GM19395 (cell line): Measurements from ENCODE around the gene SLC35A2.
"Not testable (repeated sequence)": the region's sequence is repeated elsewhere in the genome, so short reads cannot be mapped to it uniquely, and the experiment has no call there.

ENCODE experiments used
- ATAC-seq: cut with Tn5 transposase; IDR thresholded peaks from one replicate; pipeline ENCODE4 v1.9.1; 2021; ENCODE audit warnings: mild to moderate bottlenecking, moderate library complexity; ENCODE audit not compliant: unreplicated experiment

The SLC35A2 gene

DNA sequence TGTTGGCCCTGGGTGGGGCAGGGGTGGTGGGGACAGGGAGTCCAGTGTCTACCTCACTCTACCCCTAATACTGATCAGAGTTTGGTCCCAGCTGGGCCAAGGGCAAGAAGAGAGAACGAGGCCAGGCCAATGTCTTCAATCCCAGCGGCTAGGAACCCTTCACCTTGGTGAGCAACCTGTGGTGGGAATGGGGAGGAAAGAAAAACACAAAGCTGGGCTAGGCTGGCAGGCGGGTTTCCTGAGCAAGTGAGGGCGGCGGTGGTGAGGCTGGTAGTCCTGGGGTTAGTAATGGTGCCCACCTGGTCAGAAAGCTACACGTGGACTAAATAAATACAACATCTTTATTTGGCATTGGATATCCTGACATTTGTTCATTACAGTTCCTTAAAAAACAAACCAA, 8.2 kb downstream of the SLC35A2 start:
- no peak for ATAC-seq

DNA sequence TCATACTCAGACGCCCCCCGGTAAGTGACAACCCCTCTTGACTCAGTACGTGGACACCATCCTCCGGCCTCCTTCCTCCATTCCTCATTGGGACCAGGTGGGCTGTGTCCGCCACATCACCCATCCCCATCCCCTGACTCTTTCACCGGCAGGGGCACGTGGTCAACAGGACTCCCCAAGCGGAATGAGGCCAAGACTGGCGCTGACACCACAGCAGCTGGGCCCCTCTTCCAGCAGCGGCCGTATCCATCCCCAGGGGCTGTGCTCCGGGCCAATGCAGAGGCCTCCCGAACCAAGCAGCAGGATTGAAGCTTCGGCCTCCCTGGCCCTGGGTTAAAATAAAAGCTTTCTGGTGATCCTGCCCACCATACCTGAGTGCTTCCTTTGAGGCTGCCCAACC, 8.7 kb downstream of the SLC35A2 start:
- ATAC-seq: no peak

DNA sequence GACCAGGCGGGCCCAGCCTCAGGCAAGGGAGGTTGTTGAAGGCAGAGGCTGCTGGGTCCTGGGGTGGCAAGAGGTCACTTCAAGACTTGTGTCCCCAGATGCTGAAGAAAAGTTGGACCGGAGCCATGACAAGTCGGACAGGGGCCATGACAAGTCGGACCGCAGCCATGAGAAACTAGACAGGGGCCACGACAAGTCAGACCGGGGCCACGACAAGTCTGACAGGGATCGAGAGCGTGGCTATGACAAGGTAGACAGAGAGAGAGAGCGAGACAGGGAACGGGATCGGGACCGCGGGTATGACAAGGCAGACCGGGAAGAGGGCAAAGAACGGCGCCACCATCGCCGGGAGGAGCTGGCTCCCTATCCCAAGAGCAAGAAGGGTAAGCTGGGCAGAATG, 9.3 kb downstream of the SLC35A2 start:
- no peak for ATAC-seq

DNA sequence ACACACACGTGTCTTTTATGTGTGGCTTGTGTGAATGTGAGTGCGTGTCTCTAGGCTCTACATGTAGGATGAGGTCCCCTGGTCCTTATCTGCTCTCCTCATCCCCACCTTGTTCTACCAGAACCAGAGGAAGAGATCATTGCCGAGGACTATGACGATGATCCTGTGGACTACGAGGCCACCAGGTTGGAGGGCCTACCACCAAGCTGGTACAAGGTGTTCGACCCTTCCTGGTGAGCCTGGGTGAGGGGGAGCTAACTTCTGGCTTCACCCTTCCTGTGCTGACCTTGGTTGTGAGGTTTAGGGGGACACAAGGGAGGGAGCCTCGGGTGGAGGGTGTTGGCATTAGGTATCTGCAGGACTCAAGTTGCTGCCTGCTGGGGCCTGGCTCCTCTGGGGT, 10.4 kb downstream of the SLC35A2 start:
- ATAC-seq: no peak

DNA sequence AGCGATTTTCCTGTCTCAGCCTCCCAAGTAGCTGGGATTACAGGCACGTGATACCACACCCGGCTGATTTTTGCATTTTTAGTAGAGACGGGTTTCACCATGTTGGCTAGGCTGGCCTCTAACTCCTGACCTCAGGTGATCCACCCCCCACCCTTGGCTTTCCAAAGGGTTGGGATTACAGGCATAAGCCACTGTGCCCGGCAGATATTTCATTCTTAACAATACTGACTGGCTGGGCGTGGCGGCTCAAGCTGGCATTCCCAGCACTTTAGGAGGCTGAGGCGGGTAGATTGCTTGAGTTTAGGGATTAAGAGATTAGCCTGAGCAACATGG, 12.4 kb downstream of the SLC35A2 start:
- ATAC-seq: no peak

DNA sequence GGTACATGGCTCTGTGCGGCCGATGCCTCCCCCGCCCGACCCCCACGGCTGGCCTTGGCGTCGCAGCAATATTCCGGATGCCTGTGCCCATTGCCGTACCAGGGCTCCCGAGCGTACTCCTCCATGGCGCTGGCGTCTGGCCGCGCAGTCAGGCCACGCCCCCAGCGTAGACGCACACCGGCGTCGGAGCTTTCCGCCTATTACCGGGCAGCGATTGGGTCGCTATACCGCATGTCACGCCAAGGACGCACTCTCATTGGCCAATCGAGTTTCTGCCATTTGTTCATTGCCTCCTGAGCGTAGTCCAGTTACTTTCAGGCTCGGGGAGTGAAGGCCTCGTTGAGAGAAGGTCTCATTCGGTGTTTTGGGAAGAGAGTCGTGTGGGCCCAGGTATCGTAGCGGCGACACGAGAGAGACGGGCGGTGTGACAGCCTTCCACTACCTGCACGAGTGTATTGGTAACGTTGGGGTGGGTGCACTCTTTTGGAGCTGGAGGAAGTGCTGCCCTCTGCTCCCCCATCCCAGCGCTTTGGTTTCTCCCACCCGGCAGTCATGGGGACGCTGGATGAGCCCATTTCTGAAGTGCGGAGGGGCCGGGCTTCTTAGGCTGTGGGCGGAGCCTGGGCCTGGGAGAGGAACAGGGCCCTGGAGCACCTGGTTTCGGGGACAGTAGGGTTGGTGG, 13.7 kb downstream of the SLC35A2 start, which contains the start of the genes PQBP1 and TIMM17B:
Gene PQBP1, plus strand, starts transcription at position 306 of the 682 bp plus-strand sequence. CDS start 580 bp downstream, outside the sequence.
Gene TIMM17B, minus strand, starts transcription at position 144 of the 682 bp plus-strand sequence. Its CDS starts 19 bp downstream, at position 125.
- peak; percentile 84 for ATAC-seq

DNA sequence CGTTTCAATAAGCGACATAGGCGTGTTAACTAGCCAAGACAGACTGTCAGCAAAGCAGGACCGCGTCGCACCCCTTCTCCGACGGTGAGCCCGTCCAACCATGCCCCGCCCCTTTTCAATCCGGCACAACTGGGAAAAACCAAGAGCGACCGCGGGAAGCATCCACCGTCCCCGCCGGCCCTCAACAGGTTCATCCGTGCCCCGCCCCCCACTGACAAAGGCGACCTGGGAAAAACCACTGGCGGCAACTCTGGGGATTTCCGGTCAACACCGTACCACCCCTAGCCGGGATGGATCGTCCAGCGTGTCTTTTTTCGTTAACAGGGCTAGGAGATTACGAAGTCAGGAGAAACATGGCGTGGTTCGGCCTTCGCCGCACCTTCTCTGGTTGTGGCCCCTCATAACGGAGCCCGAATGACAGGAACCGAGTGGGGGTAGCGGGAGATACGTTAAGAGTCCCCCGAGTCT, 14.3 kb downstream of the SLC35A2 start:
- peak; percentile 23 for ATAC-seq

DNA sequence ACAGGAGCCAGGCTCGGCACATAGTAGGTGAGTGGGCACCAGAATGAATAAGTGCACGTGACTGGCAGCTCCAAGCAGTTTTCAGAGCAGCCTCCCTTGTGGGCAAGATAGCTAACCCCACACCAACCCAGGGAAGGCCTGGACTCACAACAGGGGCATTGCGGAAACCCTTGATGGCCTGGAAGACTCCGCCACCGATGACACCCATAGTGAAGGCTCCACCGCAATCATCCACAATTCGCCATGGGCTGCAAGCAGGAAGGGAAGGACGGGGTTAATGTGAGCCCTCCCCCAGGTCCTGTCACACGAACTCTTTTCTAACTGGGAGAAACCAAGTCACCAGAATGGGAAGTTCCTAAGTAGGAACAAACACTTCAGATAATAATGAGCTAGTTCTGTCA, 14.8 kb downstream of the SLC35A2 start:
- ATAC-seq: no peak

DNA sequence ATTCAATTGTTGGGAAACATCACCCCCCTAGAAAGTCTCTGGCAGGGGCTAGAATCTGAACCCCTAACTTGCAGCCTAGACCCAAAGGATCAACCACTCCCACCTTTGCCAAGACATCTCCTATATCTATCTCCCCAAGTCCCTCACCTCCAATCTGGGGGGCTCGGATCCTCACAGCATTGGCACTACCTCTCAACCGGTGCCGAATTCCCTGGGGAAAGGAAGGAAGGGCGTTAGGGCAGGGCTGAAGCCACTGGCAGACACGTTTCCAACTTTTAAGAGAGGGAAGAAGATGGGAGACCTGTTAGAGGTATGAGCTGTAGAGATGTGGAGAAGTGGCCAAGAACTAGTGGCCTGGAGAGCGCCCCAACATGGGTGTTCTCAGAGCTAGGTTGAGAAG, 16.6 kb downstream of the SLC35A2 start:
- no peak for ATAC-seq

DNA sequence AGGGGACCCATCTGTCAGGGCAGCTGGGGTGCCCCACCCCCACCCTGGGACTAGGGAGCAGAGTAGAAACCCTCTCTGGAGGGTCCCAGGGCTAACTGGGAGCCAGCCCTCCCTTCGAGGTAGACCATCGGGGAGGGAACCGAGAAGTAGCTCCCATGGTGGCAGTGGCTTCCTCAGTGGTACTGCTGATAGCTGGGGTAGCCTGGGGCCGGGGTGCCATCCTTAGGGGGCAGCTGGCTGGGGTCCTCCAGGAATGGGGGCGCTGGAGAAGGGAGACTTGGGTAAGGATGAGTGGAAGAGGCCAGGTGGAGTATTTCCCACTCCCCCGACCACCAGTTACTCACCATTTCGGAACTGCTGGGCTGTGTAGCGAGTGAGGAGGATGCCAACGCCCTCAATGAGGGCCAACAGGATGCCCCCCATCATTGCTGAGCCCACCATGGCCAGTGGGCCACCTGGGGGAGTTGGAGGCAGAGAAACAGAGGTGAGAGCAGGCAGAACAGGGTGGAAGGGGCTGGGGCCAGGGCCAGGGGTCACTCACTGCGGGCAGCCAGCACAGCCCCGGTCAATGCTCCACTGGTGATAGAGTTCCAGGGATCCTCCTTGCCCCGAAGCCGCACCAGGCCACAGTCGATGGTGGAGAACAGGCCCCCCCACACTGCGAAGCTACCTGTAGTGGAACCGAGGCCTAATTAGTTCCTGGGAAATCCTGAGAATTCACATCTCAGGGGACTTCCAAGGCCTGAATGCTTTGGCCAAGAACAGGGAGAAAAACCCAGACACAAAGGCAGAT, 17.7 kb downstream of the SLC35A2 start:
- no peak for ATAC-seq

DNA sequence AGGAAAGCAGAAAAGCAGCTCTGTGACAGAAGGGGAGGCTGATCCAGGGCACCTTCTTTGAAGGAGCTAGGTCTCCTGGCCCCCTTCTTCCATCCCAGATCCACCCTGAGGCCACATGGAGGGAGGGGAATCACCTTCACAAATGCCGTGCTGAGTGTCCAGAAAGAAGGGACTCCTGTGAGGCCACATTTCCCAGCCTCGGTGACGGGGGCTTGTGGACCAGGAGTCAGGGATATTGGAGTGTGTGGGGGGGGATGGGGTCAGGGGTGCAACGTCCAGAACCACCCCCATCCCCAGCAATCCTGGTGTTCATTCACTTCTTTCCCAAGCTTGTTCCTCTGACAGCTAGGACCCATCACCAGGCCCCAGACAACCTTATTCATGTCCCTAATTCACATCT, 18.6 kb downstream of the SLC35A2 start:
- no peak for ATAC-seq

DNA sequence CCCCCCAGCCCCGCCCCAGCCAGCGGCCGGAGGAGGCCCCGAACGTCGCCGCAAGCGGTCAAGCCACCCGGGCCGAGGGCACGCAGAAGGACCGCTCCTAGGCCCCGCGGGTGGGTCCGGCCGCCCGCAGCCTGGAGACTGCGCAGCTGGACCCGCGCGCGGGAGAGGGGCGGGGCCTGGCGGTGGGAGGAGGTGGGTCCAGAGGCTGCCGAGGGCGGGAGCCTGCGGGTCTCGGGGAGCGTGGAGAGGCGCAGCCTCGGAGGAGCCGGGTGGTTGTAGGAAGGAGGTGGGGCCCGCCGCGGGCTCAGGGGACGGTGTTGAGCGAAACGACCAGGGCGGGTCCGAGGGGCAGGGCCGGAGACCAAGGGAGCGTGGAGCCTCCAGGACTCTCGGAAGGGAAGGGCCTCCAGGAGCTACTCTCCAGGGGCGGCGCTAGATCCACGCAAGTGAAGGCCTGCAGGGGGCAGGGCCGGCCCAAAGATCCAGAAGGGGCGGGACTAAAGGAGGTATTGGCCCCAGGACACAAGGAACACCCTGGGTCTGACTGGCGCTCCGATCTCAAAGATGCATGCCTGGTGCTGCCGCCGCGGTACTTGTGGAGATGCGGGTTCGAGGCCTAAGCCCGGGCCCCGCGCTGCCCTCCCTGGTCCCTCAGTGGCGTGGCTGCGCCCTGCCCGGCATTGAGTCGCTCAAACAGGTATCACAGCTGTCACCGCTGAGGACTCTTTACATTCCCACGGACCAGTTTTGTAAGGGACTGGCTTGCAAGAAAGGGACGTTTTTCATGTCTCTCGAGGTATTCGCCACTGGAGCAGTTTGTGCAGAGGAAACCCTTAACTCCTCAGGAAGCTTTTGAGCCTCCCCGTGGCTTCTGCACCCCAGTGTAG, 19.8 kb downstream of the SLC35A2 start:
- peak; percentile 79 for ATAC-seq

DNA sequence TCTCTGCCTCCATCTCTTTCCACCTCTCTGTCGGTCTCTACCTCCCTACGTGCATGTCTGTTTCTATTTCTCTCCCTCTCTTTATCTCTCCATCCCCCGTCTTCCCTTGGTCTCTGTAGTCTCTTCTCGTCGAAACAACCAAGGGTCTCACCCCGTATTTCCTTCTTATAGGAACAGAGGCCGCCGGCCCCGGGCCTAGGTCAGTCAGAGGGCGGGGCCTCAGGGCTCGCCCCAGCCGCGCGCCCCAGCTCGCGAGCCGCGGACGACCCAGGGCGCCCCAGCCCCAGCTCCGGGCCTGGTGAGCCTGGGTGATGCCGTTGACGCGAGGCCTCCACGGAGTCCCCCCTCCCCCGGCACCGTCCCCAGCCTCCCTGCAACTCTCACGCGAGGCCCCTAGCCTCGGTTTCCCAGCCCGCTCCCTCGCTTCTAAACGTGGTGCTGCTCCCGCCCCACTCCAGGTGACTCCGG, 20.5 kb downstream of the SLC35A2 start:
- ATAC-seq: peak; percentile 47

DNA sequence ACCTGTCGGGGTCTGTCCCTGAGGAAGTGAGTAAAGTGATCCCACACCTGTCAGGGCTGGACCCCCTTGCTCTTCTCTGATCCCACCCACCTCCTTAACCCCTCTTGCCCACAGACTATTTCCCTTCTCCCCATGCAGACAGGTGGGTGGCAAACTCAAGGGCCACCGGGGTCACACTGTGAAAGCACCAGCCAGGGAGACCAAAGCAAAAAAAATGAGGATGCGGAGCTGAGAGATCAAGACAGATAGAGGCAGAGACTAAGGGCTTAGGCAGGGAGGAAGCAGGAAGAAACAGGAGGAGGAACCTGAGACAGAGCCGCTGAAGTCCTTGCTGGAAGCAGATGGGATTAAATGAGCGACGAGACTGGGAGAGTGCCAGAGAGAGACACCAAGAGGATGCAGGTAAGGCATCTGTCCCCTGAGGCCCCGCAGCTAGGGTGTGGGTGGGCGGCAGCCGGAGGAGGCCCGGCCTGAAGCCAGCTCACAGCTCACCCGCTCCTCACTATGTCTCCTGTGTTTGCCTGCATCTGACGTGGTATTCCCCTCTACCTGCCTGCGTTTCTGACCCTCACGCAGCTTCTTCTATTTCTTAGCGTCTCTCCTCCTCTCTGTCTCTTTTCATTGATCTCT, 21.0 kb downstream of the SLC35A2 start:
- ATAC-seq: no peak

DNA sequence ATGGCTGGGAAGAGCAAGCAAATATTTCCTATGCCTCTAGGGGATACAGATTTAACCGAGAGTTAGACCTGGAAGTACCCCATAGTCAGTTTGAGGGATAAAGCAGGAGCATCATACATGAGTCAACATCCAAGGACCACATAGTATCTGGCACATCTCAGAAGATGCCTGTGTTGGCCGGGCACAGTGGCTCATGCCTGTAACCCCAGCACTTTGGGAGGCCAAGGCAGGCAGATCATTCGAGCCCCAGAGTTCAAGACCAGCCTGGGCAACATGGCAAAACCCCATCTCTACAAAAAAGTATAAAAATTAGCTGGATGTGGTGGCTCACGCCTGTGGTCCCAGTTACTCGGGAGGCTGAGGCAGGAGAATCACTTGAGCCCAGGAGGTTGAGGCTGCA, 24.9 kb downstream of the SLC35A2 start:
- ATAC-seq: not testable (repeated sequence)

DNA sequence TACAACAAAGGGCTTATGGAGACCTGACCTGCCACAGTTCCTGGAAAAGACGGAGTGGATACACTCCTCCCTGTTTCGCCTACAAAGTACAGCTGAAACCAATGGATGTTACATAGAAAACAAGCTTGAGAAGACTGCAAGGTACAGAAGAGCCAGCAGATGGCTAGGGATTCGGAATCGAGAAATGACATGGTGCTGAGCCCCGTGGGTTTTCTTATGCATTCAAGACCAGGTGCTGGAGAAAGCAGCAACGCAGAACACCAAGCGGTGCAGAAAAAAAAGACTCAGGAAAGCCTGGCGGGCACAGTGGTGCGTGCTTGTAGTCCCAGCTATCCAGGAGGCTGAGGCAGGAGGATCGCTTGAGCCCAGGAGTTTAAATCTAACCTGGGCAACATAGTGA, 27.7 kb downstream of the SLC35A2 start:
- no peak for ATAC-seq

DNA sequence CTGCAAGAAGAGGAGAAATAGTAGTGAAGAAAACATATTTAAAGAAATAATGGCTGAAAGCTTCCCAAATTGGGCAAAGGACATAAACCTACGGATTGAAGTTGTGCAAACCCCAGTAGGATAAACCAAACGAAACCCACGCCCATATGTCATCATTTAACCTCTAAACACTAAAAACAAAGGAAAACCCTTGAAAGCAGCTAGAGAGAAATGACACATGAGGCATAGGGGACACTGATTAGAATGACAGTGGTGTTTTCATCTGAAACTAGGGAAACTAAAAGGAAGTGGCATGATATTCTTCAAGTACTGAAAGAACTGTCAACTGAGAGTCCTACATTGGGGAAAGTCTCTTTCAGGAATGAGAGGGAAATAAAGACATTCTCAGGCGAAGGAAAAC, 34.5 kb downstream of the SLC35A2 start:
- not testable (repeated sequence) for ATAC-seq

DNA sequence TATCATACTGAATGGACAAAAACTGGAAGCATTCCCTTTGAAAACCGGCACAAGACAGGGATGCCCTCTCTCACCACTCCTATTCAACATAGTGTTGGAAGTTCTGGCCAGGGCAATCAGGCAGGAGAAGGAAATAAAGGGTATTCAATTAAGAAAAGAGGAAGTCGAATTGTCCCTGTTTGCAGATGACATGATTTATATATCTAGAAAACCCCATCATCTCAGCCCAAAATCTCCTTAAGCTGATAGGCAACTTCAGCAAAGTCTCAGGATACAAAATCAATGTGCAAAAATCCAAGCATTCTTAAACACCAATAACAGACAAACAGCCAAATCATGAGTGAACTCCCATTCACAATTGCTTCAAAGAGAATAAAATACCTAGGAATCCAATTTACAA, 39.4 kb downstream of the SLC35A2 start:
- ATAC-seq: not testable (repeated sequence)

DNA sequence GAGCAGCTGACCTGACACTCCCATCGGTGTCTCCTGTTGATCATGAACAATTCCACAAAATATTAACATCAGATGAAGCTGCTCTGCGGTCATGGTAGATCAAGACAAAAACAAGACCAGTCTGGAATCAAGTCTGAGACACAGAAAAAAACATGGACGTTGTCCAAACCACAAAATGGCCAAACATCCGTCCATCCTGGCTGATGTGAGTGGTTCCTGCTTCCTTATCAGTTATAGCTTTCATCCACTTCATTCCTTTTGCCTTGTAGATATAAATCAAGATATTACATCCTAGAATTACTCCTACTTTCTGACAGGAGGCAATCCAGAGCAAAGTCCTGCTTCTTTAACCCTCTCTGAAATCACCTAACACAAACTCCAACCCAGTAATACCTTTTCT, 47.2 kb downstream of the SLC35A2 start:
- ATAC-seq: no peak

DNA sequence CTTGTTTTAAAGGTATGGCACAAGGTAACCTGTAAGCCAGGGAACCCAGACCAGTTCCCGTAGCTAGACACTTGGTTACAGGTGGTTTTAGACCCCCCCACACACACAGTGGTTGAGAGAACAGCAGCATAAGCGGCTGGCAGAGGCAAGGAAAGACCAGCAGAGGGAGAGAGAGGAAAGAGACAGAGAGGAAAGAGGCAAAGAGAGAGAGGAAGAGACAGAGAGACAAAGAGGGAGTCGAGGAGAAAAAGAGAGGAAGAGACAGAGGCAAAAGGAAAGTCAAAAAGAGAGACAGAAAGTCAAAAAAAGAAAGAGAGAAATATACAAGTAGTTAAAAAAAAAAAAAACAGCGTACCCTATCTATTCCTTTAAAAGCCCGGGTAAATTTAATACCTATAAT, 56.5 kb downstream of the SLC35A2 start:
- no peak for ATAC-seq
